ENCODE results near the gene RAD52.
"Not testable (repeated sequence)": the region's sequence is repeated elsewhere in the genome, so short reads cannot be mapped to it uniquely, and the experiment has no call there.

The RAD52 gene

GRCh38 chr12:966724-967123, 17.2 kb upstream of the RAD52 start:
- DNase-seq = no peak

GRCh38 chr12:958588-959123, 9.2 kb upstream of the RAD52 start:
- no peak for DNase-seq

GRCh38 chr12:955939-956338, 6.4 kb upstream of the RAD52 start:
- DNase-seq = no peak

- no peak for DNase-seq
Measured at GRCh38 chr12:954741-955140, 5.2 kb upstream of the RAD52 start.

GRCh38 chr12:953776-954175, 4.3 kb upstream of the RAD52 start:
- no peak for DNase-seq

- DNase-seq = no peak
Measured at GRCh38 chr12:951176-951575, 1.7 kb upstream of the RAD52 start.

- no peak for DNase-seq
Measured at GRCh38 chr12:948238-948637, 1.3 kb downstream of the RAD52 start.

- DNase-seq = no peak
Measured at GRCh38 chr12:946631-947030, 2.9 kb downstream of the RAD52 start.

GRCh38 chr12:946212-946611, 3.3 kb downstream of the RAD52 start:
- DNase-seq = no peak

- DNase-seq = no peak
Measured at GRCh38 chr12:944211-944610, 5.3 kb downstream of the RAD52 start.

GRCh38 chr12:943051-943450, 6.4 kb downstream of the RAD52 start:
- no peak for DNase-seq

- DNase-seq = no peak
Measured at GRCh38 chr12:938810-939209, 10.7 kb downstream of the RAD52 start.

- no peak for DNase-seq
Measured at GRCh38 chr12:936377-937345, 12.8 kb downstream of the RAD52 start.

GRCh38 chr12:935891-936290, 13.6 kb downstream of the RAD52 start:
- not testable (repeated sequence) for DNase-seq

GRCh38 chr12:931591-931990, 17.9 kb downstream of the RAD52 start:
- DNase-seq = no peak

GRCh38 chr12:931060-931459, 18.4 kb downstream of the RAD52 start:
- no peak for DNase-seq

GRCh38 chr12:926641-927040, 22.9 kb downstream of the RAD52 start:
- no peak for DNase-seq

GRCh38 chr12:922285-922684, 27.2 kb downstream of the RAD52 start:
- no peak for DNase-seq

GRCh38 chr12:920676-921075, 28.8 kb downstream of the RAD52 start:
- no peak for DNase-seq

GRCh38 chr12:916712-917445, 32.6 kb downstream of the RAD52 start:
- no peak for DNase-seq

- no peak for DNase-seq
Measured at GRCh38 chr12:916240-916639, 33.3 kb downstream of the RAD52 start.

- DNase-seq = no peak
Measured at GRCh38 chr12:915090-915489, 34.4 kb downstream of the RAD52 start.

GRCh38 chr12:913919-914698, 35.4 kb downstream of the RAD52 start:
- DNase-seq = no peak

Data from eye (tissue), 1 donor.